ENCODE results near the gene STARD3.

The STARD3 gene

DNA sequence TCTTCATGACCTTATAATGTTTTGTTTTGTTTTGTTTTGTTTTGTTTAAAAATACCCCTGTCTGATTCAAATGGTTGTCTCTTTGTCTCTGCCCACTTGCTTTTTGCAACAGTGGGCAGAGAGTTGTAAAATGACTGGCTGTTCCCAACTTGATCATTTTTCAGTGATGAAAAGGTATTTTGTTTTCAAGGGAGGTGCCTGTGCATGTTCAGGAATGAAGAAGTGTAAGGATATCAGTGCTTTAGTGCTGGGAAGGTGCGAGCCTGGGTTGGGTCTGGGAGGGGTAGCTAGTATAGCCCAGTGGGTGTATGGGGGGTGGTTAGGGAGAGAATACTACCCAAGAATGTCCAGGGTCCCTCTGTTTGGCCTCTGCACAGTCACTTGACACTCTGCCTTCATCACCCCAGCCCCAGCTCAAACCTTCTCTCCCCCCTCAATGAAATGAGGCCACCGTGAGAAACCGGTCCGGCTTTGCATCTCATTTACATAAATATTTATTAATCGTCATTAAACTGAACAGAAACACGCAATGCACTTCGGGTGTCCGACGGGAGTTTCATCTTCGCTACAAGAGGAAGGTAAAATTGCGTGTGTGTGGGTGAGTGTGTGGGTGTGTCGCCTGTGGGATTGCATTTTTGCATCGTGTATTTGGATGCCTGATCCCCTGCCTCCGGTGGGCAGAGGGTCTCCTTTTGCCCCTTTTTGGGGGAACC lies 33.5 kb upstream of the STARD3 start:
- DNase-seq = no peak

DNA sequence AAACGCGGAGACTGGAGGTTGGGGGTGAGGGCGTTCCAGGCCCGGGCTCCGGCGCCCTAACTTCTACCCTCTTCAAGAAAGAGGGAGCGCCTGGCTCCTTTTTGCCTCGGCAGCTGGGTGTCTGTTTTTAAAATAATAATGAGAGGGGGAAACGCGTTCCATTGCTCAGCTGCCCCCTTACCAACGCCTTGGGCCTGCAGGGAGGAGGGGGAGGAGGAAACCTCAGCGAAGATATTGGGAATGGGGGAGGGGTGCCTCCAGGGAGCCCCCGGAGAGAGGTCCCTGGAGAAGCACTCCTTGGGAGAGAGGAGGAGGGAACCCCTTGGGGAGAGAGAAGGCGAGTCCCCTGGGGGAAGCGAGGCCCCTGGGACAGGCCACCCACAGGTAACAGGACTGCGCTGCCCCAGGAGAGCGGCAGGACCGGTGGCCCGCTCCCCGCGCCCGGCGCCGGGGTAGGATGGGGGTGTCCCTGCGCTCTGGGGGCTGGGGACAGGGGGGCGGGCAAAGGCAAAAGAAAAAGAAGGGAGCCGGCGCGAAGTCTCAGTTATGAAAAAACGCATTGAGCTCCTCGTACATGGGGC lies 31.9 kb upstream of the STARD3 start:
- no peak for DNase-seq

DNA sequence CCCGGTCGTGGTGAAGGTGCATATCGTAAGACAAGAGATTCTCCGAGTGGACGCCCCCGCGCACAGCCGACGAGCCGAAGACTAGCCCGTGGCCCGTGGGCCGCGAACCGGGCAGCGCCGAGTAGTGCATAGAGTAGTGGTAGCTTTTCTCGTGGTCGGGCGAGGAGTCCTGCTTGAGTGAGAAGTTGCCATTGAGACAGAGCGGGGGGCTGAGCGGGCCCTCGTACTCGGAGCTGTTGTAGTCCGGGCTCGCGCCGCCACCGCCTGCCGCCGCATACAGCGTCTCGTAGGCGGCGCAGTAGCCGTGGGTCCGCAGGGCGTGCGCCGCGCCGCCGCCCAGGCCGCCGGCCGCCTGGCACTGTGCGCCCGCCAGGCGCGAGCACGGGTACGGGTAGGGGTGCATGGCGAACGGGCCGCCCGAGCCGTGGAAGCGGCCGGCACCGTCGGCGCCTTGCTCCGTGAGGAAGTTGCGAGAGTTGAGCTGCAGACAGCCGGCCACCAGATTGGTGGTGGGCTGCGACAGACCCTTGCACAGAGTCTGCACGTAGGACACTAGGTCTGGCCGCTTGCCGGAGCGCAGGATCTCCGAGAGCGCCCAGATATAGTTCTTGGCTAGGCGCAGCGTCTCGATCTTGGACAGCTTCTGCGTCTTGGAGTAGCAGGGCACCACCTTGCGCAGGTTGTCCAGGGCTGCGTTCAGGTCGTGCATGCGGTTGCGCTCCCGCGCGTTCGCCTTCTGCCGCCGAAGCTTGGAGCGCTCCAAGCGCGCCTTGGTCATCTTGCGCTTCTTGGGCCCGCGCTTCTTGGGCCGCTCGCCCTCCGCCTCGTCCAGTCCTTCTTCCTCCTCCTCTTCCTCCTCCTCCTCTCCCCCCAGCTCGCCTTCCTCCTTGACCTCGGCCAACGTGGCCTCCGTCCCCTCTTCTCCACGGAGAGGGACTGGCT lies 31.2 kb upstream of the STARD3 start:
- no peak for DNase-seq

DNA sequence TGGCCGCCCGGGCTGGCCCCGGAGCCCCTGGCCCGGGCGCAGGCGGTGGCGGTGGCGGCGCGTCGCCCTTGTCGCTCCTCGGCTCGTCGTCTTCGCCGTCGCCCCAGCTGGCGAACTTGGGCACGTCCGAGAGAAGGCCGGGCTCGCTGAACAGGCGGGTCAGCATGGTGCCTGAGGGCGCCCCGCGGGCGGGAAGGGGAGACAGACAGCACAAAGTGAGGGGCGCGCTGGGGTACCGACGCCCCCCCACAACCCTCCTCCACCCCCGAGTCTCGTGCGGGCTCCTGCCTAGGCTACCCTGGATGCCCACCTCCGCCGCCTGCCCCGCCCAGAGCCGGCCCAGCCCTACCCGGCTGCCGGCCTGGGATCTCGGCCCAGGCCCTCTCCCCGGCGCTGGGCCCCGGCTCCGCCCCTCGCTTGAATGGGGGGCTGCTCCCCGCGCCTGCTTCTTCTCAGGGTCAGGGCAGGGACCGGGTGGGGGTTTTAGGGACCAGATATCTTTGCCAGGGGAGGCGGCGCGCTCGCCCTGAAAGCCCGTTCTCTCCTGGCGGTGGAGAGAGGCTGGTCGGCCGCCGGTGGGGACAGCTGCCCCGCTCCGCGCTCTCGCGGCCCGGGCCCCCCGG lies 30.4 kb upstream of the STARD3 start:
- no peak for DNase-seq

DNA sequence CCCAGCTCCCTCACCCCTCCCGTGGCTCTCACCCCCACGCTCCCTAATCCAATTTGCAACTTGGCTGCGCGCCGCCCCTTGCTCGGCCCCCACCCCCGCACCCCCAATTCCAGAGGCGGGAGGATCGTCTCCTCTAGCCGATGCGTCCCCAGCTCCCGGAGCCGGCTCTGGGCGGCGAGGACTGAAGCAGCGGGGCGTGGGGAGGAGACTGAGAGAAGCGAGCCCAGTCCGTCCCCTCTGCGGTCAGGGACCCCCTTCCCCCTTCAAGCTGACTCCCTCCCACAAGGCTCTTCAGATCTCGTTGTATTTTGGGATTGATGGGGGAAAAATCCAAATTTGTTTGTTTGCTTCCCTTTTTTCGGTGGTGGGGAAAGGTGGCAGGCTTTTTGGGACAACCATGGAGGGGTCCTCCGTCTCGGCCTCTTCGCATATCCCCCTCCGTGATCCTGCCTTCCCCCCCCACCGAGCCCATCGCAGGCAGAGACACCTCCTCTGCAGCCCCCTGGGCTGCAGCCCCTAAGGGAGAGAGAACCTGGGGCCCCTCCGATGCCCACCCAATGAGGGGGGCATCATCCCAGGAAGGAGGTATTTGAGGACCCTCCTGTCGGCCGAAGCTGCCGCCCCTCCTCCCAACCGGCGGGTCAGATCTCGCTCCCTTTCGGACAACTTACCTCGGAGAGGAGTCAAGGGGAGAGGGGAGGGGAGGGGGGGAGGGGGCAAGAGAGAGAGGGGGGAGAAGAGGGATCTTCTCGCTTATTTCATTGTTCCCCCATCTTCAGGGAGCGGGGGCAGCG lies 29.7 kb upstream of the STARD3 start:
- DNase-seq = peak in 1 of 56 donors; percentile 16

DNA sequence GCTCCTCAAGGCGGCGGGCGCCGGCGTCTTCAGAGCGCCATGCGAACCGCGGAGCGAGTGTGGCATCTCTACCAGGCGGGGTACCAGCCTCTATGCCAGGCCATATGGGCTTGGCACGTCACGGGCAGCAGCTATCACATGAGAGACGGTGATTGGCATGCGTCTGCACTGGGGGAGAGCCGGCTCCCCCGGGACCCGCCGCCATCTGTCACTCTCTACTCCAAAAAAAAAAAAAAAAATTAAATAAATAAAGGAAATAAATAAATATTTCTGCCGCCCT lies 29.2 kb upstream of the STARD3 start, which contains the start of gene NEUROD2:
TSS of gene NEUROD2 (minus strand) at position 70 of the 280 bp plus-strand sequence. CDS start 1,321 bp downstream, outside the sequence.
- peak in 19 of 56 donors; percentile 16 to 66 (median 37) for DNase-seq

DNA sequence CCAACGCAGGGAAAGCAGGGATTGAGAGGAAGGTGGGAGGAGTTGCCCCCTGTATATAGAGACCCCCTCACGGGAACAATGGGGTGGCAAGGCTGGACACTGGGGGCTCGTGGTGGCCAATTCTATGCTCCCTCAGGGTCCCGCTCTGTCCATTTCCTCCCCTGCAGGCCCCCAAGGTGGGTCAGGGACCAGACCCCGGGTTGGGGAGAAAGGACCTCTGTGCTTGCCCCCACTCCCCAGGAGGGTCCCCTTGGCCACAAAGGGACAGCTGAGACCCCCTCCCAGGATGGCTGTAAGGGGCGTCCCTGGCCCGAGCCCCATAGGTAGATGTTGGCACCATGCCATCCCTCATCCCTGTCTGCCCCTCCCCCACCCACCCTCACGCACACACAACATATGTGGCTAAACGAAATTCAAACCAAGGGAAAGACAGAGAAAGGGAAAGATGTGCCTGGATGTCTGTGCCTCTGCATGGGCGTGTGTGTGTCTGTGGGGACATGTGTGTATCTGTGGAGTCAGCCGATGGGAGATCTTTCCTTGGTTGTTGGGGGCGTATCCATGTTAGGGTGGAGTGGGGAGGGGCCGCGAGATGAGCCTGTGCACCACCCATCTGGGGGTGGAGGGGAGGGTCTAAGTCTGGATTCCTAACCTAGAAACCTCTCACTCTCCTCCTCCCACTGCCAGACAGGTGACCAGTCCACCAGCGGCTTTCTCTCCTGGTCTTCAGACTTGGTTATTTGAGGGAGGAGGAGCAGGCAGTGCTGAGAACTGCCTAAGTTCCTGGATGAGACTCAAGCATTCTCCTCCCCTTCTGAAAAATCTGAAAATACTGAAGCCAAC lies 28.6 kb upstream of the STARD3 start:
- DNase-seq = peak in 3 of 56 donors; percentile 17 to 59 (median 34)

DNA sequence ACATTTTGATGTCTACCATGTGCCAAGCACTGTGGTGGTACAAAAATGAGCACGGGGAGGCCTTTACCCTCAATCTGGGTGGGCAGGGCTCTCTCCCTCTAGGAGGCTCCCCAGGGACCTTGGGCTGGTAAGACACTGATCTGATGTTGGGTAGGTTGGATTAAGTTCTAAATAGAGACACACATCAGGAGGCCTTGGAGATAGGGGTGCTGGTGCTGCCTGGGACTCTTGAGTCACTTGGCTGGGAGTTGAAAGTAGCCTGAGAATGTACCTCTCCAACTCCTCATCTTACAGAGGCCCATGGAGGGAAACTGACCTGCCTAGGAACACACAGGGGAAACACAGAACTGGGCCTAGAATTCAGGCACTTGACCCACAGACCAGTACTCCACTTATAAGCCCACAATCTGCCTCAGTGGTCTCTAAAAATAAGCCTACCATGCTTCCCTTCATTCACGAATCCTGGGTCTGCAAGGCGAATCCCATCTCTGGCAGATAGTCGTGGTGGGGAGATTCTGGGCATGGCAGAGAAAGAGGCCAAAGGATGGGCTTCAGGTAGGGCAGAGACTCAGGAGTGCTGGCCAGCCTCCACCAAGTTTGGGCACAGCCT lies 27.4 kb upstream of the STARD3 start:
- DNase-seq = no peak

DNA sequence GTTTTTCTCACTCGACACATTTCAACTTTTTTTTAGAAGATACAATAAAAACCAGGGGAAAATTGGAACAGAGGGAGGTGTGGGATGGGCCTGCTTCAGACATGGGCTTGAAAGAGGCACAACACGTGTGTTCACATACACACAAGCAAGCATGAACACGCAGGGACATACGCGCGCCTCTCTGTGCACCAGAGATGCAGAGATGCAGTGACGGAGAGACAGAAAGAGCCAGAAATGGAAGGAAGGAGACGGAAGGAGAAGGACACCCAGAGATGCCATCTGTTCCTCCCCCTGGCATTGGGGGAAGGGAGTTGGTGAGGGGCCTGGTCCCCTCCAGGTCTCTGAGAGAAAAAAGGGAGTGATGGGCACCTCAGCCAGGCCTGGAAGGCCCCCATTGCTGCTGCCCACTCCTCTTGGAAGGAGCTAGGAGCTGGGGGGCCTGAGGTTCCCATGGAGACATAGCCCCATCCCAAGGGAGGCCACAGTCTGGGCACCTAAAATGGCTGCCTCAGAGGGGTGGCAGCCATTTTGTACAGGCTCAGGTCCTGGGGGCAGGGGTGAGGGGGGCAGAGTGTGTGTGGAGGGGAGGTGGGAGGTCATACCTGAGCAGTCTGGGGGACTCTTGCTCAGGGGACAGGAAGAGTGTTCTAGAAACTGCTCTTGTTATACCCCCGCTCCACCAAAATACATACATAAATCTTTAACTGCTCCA lies 25.4 kb upstream of the STARD3 start:
- DNase-seq = no peak

DNA sequence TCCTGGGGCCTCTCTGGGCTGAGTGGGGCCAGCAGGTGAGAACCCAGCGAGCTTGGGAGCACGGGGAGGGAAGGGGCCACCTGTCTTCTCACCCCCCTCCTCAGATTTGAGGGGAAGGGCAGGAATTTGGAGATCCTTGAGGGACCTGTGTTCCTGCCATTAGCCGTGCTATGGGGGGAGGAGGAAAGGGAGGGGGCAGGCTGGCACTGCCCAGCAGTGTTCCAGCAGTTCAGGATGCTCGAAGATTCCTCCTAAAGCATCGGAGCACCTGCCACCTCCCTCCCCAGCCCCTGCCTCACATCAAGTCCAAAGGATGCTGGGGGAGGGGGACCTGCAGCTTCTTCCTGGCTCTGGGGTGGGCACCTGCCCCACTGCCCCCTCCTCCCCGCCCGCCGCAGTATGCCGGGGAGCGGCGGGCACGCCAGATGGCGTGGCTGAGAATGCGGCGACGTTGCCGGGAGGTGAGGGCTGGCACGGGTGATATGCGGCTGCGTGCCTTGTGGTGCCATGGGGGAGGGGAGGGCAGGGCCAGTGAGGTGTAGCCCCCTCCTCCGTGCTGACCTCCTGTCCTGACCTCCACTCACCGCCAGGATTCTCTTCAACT lies 24.6 kb upstream of the STARD3 start:
- DNase-seq = no peak

DNA sequence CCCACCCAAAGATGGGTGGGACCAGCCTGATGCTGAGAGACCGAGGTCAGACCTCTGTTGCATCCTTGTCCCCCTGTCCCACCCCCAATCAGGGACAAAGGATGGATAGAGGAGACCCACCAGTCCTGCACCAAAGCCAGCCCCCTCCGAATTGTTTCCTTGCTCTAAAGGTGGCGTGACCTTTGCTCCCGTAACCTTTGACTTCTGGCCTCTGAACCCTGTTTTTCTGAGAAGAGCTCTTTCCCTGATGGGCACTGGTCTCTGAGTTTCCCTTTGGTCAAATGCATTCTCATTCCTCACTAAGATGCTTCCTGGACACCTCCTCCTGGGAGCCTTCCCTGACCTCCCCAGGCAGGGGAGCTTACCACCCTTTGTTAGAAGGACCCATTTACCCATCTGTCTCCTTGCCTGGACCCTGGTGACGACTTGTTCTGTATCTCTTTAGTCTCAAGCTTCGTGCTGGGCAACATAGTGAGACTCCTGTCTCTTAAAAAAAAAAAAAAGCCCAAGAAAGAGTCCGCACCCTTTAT lies 23.9 kb upstream of the STARD3 start:
- DNase-seq = no peak

DNA sequence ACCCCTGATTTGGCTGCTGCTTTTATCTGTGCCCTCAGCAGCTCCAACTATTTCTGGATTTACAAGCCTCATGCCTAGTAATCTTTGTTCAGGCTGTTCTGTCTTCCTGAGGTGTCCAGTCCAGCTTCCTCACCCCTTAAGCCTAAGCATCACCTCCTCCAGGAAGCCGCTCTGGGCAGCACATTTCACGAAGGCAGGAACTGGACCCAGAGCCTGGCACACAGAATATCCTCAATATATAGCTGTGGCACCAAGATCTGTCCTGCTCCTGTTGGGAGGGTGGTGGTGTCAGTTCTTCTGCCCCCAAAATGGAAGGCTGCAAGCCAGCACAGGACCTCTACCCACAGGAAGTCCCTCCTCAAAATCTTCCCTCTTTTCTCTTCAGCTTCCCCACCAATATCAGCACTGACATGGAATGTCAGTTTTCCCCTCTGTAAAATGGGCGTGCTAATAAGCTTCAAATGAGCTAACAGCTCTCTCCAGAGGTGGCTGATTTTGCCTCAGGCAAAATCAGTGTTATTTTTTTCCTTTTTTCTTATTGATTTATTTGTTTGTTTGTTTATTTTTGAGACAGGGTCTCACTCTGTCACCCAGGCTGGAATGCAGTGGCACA lies 22.3 kb upstream of the STARD3 start:
- no peak for DNase-seq

DNA sequence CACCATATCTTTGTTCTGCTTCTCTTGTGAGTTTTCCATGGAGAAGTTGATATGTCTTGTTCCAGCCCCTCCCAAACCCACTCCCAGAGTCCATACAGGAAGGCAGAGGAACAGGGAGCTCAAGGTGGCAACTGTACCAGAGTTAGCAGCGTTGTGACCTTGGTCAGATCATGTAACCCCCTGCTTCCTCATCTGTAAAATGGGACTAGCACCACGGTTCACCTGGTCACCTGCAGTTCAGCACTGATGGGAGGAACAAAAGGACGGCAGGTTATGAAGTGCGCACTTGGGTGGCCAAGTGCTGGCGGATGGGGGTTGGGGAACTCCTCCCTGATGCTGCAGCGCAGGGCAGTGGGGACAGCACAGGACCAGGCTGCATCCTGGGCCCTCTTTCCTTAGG lies 21.5 kb upstream of the STARD3 start:
- no peak for DNase-seq

DNA sequence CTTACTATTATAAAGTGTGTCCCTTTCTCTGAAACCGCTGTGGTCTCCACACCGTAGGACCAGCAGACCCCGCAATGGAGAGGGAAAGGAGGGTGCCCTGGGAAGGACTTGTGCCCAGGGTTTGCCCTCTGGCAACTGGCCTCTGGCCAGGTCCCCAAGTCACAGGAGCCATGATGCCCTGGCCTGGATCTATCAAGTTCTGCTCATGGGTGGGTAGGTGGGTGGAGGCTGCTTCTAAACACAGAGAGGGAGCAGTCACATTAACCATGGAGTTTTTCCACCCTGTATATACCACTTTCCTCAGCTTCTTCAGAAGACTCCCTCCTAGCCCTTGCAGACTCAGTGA lies 19.9 kb upstream of the STARD3 start:
- no peak for DNase-seq

DNA sequence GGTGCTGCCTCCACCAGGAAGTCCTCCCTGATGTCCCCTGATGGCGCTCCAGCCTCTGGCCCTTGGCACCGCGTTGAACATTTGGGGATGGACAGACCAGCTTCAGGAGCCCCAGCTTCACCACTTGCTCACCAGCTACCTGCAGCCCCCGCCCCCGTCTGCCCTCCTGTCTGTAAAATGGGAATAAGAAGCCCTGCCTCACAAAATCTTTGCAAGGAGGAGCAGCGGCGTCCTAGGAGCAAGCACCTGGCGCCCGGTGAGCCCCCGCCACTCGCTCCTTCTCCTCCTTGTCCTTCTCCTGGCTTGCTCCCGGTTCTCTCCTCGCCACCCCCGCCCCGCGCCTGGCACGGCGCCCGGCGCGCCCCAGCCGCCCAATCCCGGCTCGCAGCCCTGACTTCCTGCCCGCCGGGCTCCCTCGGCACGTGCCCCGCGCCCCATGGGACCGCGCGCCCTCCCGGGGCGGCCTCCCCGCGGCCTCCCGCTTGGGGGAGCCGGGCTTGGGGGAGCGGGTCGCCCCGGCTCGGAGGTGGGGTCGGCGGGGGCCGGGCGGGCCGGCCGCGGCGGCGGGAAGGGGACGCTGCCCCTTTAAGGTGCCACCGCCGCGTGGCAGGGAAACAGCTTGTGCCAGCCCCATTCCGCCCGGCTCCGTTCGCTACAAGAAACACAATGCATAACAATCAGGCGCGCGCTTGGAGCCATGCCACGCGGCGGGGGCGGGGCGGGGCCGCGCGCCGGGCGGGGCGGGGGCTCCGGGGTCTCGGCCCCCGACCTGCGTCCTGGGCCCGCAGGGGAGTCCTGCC lies 19.3 kb upstream of the STARD3 start:
- peak in 40 of 56 donors; percentile 7 to 73 (median 39) for DNase-seq

DNA sequence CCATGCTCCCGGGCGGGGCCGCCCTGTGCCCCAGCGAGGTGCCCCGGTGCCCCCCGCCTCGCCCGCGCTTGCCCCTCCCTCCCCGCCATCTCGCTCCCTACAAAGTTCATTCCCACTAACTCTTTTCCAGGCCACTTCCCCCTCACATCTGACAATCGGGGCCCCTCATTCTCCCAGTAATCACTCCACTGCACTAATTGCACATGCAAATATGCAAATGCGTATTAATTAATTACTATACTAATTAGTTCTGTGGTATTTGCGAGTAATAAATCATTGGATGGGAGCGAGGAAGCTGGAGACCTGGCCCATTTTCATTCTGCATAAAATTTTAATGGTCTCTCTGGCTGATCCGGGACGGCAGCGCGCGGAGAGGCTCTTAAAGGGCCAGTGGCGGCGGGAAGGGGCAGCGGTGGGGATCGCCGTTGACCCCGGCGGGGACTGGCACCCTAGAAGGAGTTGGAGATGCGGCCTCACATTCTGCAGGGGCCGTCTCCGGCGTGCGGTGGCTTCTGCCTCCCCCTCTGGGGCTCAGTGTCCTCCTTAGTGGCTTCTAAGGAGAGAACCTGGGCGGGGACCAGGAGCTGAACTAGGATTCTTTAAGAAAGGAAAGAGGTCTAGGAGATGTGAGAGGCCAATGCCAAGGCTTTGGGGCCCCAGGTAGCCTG lies 18.6 kb upstream of the STARD3 start:
- DNase-seq = no peak
